Activated naive CD8-positive, alpha-beta T cell treated with anti-CD3 and anti-CD28 coated beads, Interleukin-2, amount 10 ng/mL, durations not matched to agents 7 days and 5 days (primary cell): Measurements from ENCODE around the gene PI4KA. TPM values are rescaled to one million over a fixed set of nuclear protein-coding genes. Genes with fewer than 3 reads are reported as not detected.
"Not testable (repeated sequence)": the region's sequence is repeated elsewhere in the genome, so short reads cannot be mapped to it uniquely, and the experiment has no call there.

Experiments
- ATAC-seq: fragments of 150-1000 bp; cut with Tn5 transposase; one replicate; pipeline ENCODE4 v1.10.0; 2021; ENCODE audit warnings: low read depth, moderate library complexity
- POLR2A ChIA-PET: fragments of 350-600 bp; sonication (Branson Sonifier 250); formaldehyde crosslinking; loops from one replicate; lab custom pipeline; 2021; ENCODE audit warnings: antibody characterized with exemption; lab: Charles Lee
- DNase-seq: peaks from one replicate; pipeline ENCODE4 v3.0.0; 2021
- H3K27ac Mint-ChIP-seq: one replicate; pipeline ENCODE4 v1.8.0; 2022; ENCODE audit warnings: mild to moderate bottlenecking, mixed read lengths
- H3K27me3 Mint-ChIP-seq: one replicate; pipeline ENCODE4 v1.8.0; 2022; ENCODE audit warnings: mild to moderate bottlenecking, moderate library complexity, mixed read lengths
- H3K36me3 Mint-ChIP-seq: one replicate; pipeline ENCODE4 v1.8.0; 2021; ENCODE audit warnings: mild to moderate bottlenecking, mixed read lengths
- H3K4me1 Mint-ChIP-seq: one replicate; pipeline ENCODE4 v1.8.0; 2021; ENCODE audit warnings: mixed read lengths
- H3K4me3 Mint-ChIP-seq: one replicate; pipeline ENCODE4 v1.8.0; 2022; ENCODE audit warnings: mild to moderate bottlenecking, moderate library complexity, mixed read lengths
- H3K9me3 Mint-ChIP-seq: one replicate; pipeline ENCODE4 v1.8.0; 2021; ENCODE audit warnings: mixed read lengths
- total RNA-seq, 2 experiments: library from RNA; stranded (reverse); gene quantifications; one replicate each; pipeline ENCODE4 v1.2.3, GENCODE V29; 2021

Gene PI4KA
- total RNA-seq, 2 experiments from 2014 or later = 100 to 106 TPM

GRCh38 chr22:20741008-20741633 lies 117.5 kb downstream of the PI4KA start:
- POLR2A ChIA-PET = interaction anchor here (0.5 kb wide), 1 partner anchor 232 kb away, joined by 4 read pairs; no protein-coding TSS in a partner anchor
- no peaks in the 10 kb centered on the region for H3K9me3 Mint-ChIP-seq
- H3K27me3 Mint-ChIP-seq = no peaks in the 10 kb centered on the region
- DNase-seq = no peak
- peaks cover 9% of the 10 kb centered on the region for H3K36me3 Mint-ChIP-seq
- ATAC-seq = no peak
- H3K27ac Mint-ChIP-seq = no peak overlapping the region
- H3K4me3 Mint-ChIP-seq = no peak overlapping the region
- H3K4me1 Mint-ChIP-seq = peaks cover 11% of the 10 kb centered on the region

GRCh38 chr22:20740222-20740951 lies 118.2 kb downstream of the PI4KA start:
- no peak for ATAC-seq
- Mint-ChIP-seq H3K36me3 (peaks cover 9% of the 10 kb centered on the region), H3K4me1 (peaks cover 11% of the 10 kb centered on the region), H3K27ac (no peak overlapping the region), H3K27me3 (no peaks in the 10 kb centered on the region), H3K9me3 (no peaks in the 10 kb centered on the region), H3K4me3 (no peak overlapping the region)
- no peak for DNase-seq
- POLR2A ChIA-PET = interaction anchor here (0.5 kb wide), 1 partner anchor 231 kb away, joined by 4 read pairs; no protein-coding TSS in a partner anchor

GRCh38 chr22:20738394-20739089 lies 120.1 kb downstream of the PI4KA start:
- Mint-ChIP-seq H3K9me3 (no peaks in the 10 kb centered on the region), H3K36me3 (peaks cover 9% of the 10 kb centered on the region), H3K4me1 (peaks cover 11% of the 10 kb centered on the region), H3K4me3 (no peak overlapping the region), H3K27me3 (no peaks in the 10 kb centered on the region), H3K27ac (peak overlapping the region; percentile 37)
- POLR2A ChIA-PET = interaction anchor here (0.7 kb wide), 1 partner anchor 56 kb away, joined by 4 read pairs; no protein-coding TSS in a partner anchor
- DNase-seq = no peak
- no peak for ATAC-seq

GRCh38 chr22:20736891-20737290 lies 121.7 kb downstream of the PI4KA start:
- Mint-ChIP-seq H3K36me3 (peaks cover 10% of the 10 kb centered on the region), H3K4me1 (peaks cover 11% of the 10 kb centered on the region)
- POLR2A ChIA-PET, H3K27me3 Mint-ChIP-seq, ATAC-seq, H3K9me3 Mint-ChIP-seq, H3K4me3 Mint-ChIP-seq, DNase-seq, H3K27ac Mint-ChIP-seq: not testable (repeated sequence)

- ATAC-seq, H3K36me3 Mint-ChIP-seq, DNase-seq, H3K27ac Mint-ChIP-seq, H3K4me1 Mint-ChIP-seq, H3K27me3 Mint-ChIP-seq, H3K9me3 Mint-ChIP-seq, POLR2A ChIA-PET, H3K4me3 Mint-ChIP-seq: not testable (repeated sequence)
Observed at GRCh38 chr22:20735356-20736162, 123.1 kb downstream of the PI4KA start.

GRCh38 chr22:20732431-20732830 lies 126.2 kb downstream of the PI4KA start:
- DNase-seq, H3K9me3 Mint-ChIP-seq, ATAC-seq, H3K4me1 Mint-ChIP-seq, H3K27ac Mint-ChIP-seq, H3K4me3 Mint-ChIP-seq, POLR2A ChIA-PET, H3K36me3 Mint-ChIP-seq, H3K27me3 Mint-ChIP-seq: not testable (repeated sequence)

GRCh38 chr22:20729194-20729593 lies 129.4 kb downstream of the PI4KA start:
- Mint-ChIP-seq H3K9me3 (no peaks in the 10 kb centered on the region), H3K27ac (no peak overlapping the region), H3K4me1 (no peaks in the 10 kb centered on the region), H3K36me3 (peaks cover 3% of the 10 kb centered on the region), H3K4me3 (no peak overlapping the region), H3K27me3 (peaks cover 2% of the 10 kb centered on the region)
- no peak for ATAC-seq
- POLR2A ChIA-PET = no interaction called here
- no peak for DNase-seq

GRCh38 chr22:20728523-20729190 lies 130.0 kb downstream of the PI4KA start:
- no peak overlapping the region for H3K27ac Mint-ChIP-seq
- POLR2A ChIA-PET = no interaction called here
- H3K4me3 Mint-ChIP-seq = no peak overlapping the region
- H3K4me1 Mint-ChIP-seq = no peaks in the 10 kb centered on the region
- ATAC-seq (no peak), DNase-seq (no peak)
- no peaks in the 10 kb centered on the region for H3K9me3 Mint-ChIP-seq
- H3K27me3 Mint-ChIP-seq = peaks cover 2% of the 10 kb centered on the region
- H3K36me3 Mint-ChIP-seq = peaks cover 3% of the 10 kb centered on the region

- ATAC-seq = no peak
- no peaks in the 10 kb centered on the region for H3K4me1 Mint-ChIP-seq
- POLR2A ChIA-PET = no interaction called here
Observed at GRCh38 chr22:20727118-20728015, 131.2 kb downstream of the PI4KA start.

GRCh38 chr22:20725987-20726558 lies 132.5 kb downstream of the PI4KA start:
- ATAC-seq (no peak), DNase-seq (no peak)
- H3K9me3 Mint-ChIP-seq = no peaks in the 10 kb centered on the region
- no peaks in the 10 kb centered on the region for H3K4me1 Mint-ChIP-seq
- no peak overlapping the region for H3K27ac Mint-ChIP-seq
- H3K27me3 Mint-ChIP-seq = peaks cover 2% of the 10 kb centered on the region
- H3K4me3 Mint-ChIP-seq = no peak overlapping the region
- peaks cover 2% of the 10 kb centered on the region for H3K36me3 Mint-ChIP-seq
- POLR2A ChIA-PET = no interaction called here

More at GRCh38 chr22:20727118-20728015, 131.2 kb downstream of the PI4KA start:
- DNase-seq = no peak
- peaks cover 2% of the 10 kb centered on the region for H3K27me3 Mint-ChIP-seq
- H3K9me3 Mint-ChIP-seq = no peaks in the 10 kb centered on the region
- no peak overlapping the region for H3K4me3 Mint-ChIP-seq
- no peak overlapping the region for H3K27ac Mint-ChIP-seq
- H3K36me3 Mint-ChIP-seq = peaks cover 2% of the 10 kb centered on the region

- POLR2A ChIA-PET = no interaction called here
- no peak overlapping the region for H3K27ac Mint-ChIP-seq
Observed at GRCh38 chr22:20724676-20725454, 133.7 kb downstream of the PI4KA start.

More at GRCh38 chr22:20724676-20725454, 133.7 kb downstream of the PI4KA start:
- ATAC-seq = no peak
- Mint-ChIP-seq H3K4me1 (no peaks in the 10 kb centered on the region), H3K4me3 (no peak overlapping the region), H3K27me3 (peaks cover 2% of the 10 kb centered on the region), H3K36me3 (peaks cover 4% of the 10 kb centered on the region), H3K9me3 (no peaks in the 10 kb centered on the region)
- no peak for DNase-seq
